GM12873 (cell line): ENCODE results near the gene ANKRD16.

Experiments used
- TF ChIP-seq, protein P1 (sequence below): IDR thresholded peaks from 2 replicates; pipeline ENCODE4 v1.5.1; 2012; ENCODE audit warnings: low read depth, mild to moderate bottlenecking, moderate library complexity, low read length, control low read depth; ENCODE audit not compliant: insufficient read depth; ENCODE audit errors: missing control alignments

The ANKRD16 gene

DNA sequence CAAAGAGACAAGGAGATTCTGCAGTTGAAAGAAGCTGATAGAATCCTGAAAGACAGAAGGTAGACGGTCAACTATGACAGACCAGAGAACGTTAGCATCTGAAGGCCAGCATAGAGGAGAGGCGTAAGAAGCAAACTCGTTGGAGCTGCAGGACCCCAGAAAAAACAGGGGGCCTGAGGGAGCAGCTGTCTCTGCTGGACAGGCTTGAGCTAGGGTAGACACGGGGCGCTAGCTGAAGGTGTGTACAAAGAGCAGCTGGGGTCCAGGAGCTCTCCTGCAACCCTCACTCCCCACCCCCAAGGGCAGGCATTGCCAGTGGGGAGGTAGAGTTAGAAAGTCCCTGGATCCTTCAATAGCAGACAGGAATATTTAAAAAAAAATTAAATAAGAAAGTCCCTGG lies 61.9 kb downstream of the ANKRD16 start:
- TF ChIP-seq, protein P1, sequence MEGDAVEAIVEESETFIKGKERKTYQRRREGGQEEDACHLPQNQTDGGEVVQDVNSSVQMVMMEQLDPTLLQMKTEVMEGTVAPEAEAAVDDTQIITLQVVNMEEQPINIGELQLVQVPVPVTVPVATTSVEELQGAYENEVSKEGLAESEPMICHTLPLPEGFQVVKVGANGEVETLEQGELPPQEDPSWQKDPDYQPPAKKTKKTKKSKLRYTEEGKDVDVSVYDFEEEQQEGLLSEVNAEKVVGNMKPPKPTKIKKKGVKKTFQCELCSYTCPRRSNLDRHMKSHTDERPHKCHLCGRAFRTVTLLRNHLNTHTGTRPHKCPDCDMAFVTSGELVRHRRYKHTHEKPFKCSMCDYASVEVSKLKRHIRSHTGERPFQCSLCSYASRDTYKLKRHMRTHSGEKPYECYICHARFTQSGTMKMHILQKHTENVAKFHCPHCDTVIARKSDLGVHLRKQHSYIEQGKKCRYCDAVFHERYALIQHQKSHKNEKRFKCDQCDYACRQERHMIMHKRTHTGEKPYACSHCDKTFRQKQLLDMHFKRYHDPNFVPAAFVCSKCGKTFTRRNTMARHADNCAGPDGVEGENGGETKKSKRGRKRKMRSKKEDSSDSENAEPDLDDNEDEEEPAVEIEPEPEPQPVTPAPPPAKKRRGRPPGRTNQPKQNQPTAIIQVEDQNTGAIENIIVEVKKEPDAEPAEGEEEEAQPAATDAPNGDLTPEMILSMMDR = no peak

GRCh38 chr10:5818894-5819293 lies 70.8 kb downstream of the ANKRD16 start:
- TF ChIP-seq, protein P1 = no peak

DNA sequence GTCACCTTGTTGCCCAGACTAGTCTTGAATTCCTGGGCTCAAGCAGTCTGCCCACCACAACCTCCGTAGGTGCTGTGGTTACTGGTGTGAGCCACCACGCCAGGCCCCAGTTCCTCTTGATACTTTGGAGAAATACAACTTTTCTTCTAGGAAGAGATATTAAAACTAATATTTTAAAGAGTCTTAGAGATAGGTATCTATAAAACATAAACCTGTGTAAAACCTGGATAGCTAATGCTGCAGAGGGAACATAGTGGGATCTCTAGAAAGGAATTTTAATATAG lies 71.7 kb downstream of the ANKRD16 start:
- TF ChIP-seq, protein P1 = no peak

DNA sequence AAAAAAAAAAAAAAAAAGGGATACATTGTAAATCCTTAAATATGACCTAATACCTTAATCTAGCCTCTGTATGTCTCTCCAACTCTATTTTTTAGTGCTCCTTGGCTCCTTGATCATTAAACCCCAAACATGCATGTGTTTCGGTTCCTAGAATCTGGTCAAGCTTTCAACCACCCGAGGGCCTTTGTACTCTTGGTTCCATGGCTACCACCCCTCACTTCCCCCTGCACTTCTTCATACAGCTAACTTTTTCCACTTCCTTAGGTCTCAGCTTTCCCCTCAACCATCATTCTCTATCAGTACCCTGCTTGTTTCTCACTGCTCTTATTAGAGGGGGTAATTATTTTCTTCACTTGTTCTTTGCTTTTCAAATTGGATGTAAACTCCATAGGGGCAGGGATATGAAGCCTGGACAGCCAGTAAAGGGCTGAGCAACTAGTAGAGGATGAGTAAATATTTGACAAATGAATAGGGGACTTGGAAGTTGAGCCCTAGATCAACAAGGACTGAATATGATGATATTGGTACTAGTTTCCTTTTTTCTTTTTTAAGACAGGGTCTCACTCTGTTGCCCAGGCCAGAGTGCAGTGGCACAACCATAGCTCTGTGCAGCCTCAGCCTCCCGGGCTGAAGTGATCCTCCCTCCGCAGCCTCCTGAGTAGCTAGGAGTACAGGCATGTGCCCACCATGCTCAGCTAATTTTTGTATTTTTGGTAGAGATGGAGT lies 72.2 kb downstream of the ANKRD16 start:
- TF ChIP-seq, protein P1 = no peak

DNA sequence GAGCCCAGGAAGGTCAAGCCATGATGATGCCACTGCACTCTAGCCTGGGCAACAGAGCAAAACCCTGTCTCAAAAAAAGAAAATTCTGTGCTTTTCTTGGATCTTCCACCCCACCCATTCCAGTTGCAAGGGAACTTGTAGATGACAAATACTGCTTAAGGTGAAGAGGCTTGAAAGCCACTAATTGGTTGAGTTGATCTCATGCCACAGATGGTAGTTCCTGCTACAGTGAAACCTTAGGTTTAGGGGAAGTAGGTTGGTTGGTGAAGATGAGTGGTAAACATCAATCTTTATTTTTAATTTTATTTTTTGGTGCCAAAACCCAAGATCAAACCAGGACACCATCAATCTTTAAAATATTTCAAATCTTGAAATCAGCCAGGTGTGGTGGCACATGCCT lies 73.5 kb downstream of the ANKRD16 start:
- TF ChIP-seq, protein P1 = no peak

DNA sequence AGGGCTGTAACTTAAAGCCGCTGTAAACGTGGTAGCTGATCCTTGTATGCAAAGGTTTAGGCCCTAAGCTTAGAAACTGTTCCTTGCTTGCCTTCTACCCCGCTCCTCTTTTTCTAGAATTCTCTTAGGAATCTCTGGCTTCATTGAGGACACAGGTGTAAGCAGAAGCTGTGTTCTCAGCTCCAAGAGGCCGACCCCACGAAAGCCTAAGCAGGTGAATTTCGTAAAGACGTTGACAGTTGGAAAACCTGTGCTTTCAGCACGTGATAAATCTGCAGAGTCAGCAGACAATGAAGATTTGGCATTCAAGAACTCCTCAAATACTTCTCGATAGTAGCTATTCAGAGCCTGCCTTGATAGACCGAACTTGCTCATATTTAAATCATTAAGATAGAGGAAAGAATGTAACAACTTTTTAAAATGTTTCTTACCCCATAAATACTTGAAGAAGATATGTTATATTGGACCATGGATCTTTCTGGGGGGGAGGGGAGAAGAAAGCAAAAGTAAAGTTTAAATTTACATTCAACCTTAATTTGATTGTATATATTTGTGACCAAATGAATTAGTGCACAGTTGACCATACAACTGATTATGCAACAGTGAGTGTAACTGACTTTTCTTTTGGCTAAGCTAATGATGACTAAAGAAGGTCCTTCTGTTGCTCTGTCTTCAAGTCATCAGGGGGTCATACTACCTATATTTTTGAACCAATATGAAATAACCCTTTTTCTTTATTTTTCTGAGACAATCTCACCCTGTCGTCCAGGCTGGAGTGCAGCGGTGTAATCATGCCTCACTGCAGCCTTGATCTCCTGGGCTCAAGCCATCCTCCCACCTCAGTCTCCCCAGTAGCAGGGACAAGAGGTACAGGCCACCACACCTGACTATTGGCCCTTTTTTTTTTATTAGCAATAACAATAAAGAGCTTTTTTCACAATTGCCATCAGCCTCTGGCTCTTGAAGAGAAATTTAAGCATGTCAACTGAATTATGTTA lies 75.3 kb downstream of the ANKRD16 start:
- TF ChIP-seq, protein P1 = no peak
